ENCODE results near the gene RALY. TPM values are rescaled to one million over a fixed set of nuclear protein-coding genes. Genes with fewer than 3 reads are reported as not detected.
A peak's percentile ranks its signal among the peaks of the same experiment; 100 is the strongest.

Gene RALY
- total RNA-seq, 1 donor from 2014 or later = 132 TPM

GRCh38 chr20:33999025-33999649 is 5.4 kb downstream of the RALY start:
- H3K4me3 Mint-ChIP-seq (ENCODE audit: unreplicated experiment) = no peak overlapping the region
- H3K27me3 Mint-ChIP-seq (ENCODE audit: unreplicated experiment) = no peaks in the 10 kb centered on the region
- no peak for TF ChIP-seq CTCF (IDR thresholded peaks at IDR 0.05)
- peaks cover 53% of the 10 kb centered on the region for H3K4me1 Mint-ChIP-seq (ENCODE audit: unreplicated experiment)
- H3K9me3 Mint-ChIP-seq (ENCODE audit: unreplicated experiment) = no peaks in the 10 kb centered on the region
- H3K36me3 Mint-ChIP-seq (ENCODE audit: unreplicated experiment) = peaks cover 3% of the 10 kb centered on the region
- DNase-seq (ENCODE audit: extremely low spot score, unreplicated experiment) = no peak
- H3K27ac Mint-ChIP-seq (ENCODE audit: unreplicated experiment) = peak overlapping the region; percentile 86

- Mint-ChIP-seq H3K27me3 (ENCODE audit: unreplicated experiment) (no peaks in the 10 kb centered on the region), H3K4me3 (ENCODE audit: unreplicated experiment) (no peak overlapping the region), H3K9me3 (ENCODE audit: unreplicated experiment) (no peaks in the 10 kb centered on the region), H3K27ac (ENCODE audit: unreplicated experiment) (no peak overlapping the region), H3K4me1 (ENCODE audit: unreplicated experiment) (peaks cover 42% of the 10 kb centered on the region), H3K36me3 (ENCODE audit: unreplicated experiment) (peaks cover 3% of the 10 kb centered on the region)
- no peak for TF ChIP-seq CTCF (IDR thresholded peaks at IDR 0.05)
- no peak for DNase-seq (ENCODE audit: extremely low spot score, unreplicated experiment)
Measured at GRCh38 chr20:34001378-34001777, 7.7 kb downstream of the RALY start.

- peaks cover 6% of the 10 kb centered on the region for H3K36me3 Mint-ChIP-seq (ENCODE audit: unreplicated experiment)
- no peak for DNase-seq (ENCODE audit: extremely low spot score, unreplicated experiment)
- peaks cover 4% of the 10 kb centered on the region for H3K9me3 Mint-ChIP-seq (ENCODE audit: unreplicated experiment)
- no peaks in the 10 kb centered on the region for H3K27me3 Mint-ChIP-seq (ENCODE audit: unreplicated experiment)
- peaks cover 34% of the 10 kb centered on the region for H3K4me1 Mint-ChIP-seq (ENCODE audit: unreplicated experiment)
- no peak overlapping the region for H3K27ac Mint-ChIP-seq (ENCODE audit: unreplicated experiment)
- no peak for TF ChIP-seq CTCF (IDR thresholded peaks at IDR 0.05)
- no peak overlapping the region for H3K4me3 Mint-ChIP-seq (ENCODE audit: unreplicated experiment)
Measured at GRCh38 chr20:34004227-34004626, 10.5 kb downstream of the RALY start.

GRCh38 chr20:34004790-34005457 is 11.2 kb downstream of the RALY start:
- Mint-ChIP-seq H3K27ac (ENCODE audit: unreplicated experiment) (no peak overlapping the region), H3K4me3 (ENCODE audit: unreplicated experiment) (no peak overlapping the region), H3K27me3 (ENCODE audit: unreplicated experiment) (no peaks in the 10 kb centered on the region), H3K4me1 (ENCODE audit: unreplicated experiment) (peaks cover 33% of the 10 kb centered on the region), H3K36me3 (ENCODE audit: unreplicated experiment) (peaks cover 6% of the 10 kb centered on the region), H3K9me3 (ENCODE audit: unreplicated experiment) (peaks cover 4% of the 10 kb centered on the region)
- DNase-seq (ENCODE audit: extremely low spot score, unreplicated experiment) = no peak
- TF ChIP-seq CTCF (IDR thresholded peaks at IDR 0.05) = no peak

- H3K4me1 Mint-ChIP-seq (ENCODE audit: unreplicated experiment) = peaks cover 32% of the 10 kb centered on the region
- H3K4me3 Mint-ChIP-seq (ENCODE audit: unreplicated experiment) = no peak overlapping the region
- peaks cover 4% of the 10 kb centered on the region for H3K9me3 Mint-ChIP-seq (ENCODE audit: unreplicated experiment)
- H3K27ac Mint-ChIP-seq (ENCODE audit: unreplicated experiment) = no peak overlapping the region
- no peak for DNase-seq (ENCODE audit: extremely low spot score, unreplicated experiment)
- no peak for TF ChIP-seq CTCF (IDR thresholded peaks at IDR 0.05)
- H3K36me3 Mint-ChIP-seq (ENCODE audit: unreplicated experiment) = peaks cover 6% of the 10 kb centered on the region
- no peaks in the 10 kb centered on the region for H3K27me3 Mint-ChIP-seq (ENCODE audit: unreplicated experiment)
Measured at GRCh38 chr20:34006619-34007018, 12.9 kb downstream of the RALY start.

Data from osteocyte (in vitro differentiated cells).